SKM-1 (cell line): Measurements from ENCODE around the gene PTAR1.

ENCODE experiments used
- DNase-seq: peaks from one replicate; lab custom pipeline; 2025; ENCODE audit not compliant: unreplicated experiment; lab: John Stamatoyannopoulos, UW

PTAR1 gene

DNA sequence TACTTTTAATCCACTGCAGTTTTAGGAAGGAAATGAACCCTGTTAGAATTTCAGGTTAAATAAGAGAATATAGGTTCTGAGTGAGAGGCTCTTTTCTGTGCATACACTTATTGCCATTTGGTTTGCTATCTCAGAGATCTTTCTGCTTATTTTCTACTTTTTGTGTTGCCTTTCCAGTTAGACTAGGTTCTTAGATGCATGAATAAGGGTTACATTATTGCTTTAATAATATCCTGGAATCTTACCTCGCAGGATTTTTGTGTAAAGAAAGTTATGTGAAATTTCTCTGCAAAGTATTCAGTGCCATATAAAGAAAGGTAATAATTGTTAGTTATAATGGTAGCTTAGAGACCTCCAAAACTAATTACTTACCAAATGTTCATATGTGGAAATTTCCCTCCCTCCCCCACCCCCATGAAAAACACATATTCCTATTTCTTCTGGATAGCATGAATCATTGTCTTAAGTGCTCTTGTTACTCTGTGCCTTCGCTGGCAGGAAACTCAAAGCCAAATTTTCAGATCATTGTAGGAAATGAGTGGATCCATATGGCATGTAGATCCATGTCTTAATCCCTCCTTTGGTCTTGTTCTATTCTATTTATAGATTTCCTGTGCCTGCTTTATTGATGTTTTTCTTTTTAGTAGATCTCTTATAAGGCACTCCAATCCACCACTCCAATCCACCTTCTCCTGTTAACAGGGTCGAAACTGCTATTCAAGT, 84.9 kb downstream of the PTAR1 start:
- DNase-seq, result no peak

DNA sequence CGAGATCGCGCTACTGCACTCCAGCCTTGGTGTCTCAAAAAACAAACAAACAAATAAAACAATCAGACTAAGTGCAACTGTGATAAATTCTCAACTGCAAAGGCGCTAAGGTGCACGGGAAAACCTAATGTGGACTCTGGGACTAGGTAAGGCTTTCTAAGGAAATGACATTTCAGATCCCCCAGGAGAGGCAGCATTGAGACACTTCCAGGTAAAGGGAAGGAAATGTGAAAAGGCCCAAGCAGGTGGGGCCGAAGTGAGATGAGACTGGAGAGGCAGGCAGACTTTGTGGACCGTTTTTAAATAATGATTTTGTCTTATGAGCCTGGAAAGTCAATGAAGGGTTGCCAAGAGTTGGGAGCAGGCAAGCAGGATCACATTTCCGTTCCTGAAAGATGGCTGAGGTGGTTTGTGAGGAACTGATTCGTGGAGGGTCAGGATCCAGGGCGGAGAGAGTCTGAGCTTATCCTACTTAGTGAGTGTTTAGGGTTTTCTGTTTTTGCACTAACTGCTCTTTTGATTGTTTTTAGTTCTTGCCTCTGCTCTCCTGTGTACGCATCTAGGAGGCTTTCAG, 85.6 kb downstream of the PTAR1 start:
- DNase-seq, result no peak

- DNase-seq, result no peak
These were observed 86.5 kb downstream of the PTAR1 start for GRCh38 chr9:69673311-69673640.

- DNase-seq, result no peak
These were observed 87.1 kb downstream of the PTAR1 start for GRCh38 chr9:69672596-69673310.

GRCh38 chr9:69671879-69672595, 87.8 kb downstream of the PTAR1 start, which contains the start of gene APBA1:
Gene APBA1 (minus strand): TSS chr9:69672371.
- DNase-seq, result no peak

- DNase-seq, result no peak
These were observed 88.4 kb downstream of the PTAR1 start for GRCh38 chr9:69671311-69671878.

DNA sequence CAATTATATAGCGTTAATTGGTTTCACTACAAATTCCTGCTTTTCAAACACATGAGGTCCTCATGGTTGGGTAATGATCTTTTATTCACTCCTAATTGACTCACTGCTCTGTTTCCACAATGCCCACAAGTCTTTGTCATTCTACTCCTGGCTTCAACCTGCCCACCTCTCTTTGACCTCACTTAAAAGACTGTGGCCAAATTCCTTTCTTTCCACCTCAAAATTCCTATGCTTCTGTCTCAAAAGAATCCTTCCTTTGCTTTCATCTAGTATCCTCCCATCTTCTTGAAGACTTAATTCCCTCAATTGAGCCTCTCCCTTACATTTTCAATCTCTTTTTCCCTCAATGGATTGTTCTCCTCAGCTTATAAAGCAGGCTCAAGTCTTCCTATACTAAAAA, 92.5 kb downstream of the PTAR1 start:
- DNase-seq, result no peak

DNA sequence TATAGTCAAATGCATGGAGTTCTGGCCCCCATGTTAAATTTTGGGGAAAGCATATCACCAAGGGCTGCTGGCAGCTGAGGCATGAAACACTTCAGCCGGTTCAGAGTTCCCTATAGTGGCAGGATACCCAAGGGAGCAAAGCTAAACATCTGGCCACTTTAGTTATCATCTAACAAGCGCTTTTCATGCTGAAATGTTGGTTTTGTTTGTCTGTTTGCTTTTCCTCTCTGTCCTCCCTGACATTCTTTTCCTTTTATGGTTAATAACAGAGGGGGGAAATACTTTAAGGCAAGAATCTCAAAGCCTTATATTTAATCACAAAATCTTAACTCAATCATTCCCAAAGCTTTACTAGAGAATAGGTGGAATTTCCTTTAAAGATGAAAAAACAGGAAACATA, 99.5 kb downstream of the PTAR1 start:
- no peak for DNase-seq
